Muscle of back (tissue), 13 donors: ENCODE measurements around the gene TNNC2. TPM values are rescaled to one million over a fixed set of nuclear protein-coding genes. Genes with fewer than 3 reads are reported as not detected.
A peak's percentile ranks its signal among the peaks of the same experiment; 100 is the strongest.
"Not testable (repeated sequence)": the region's sequence is repeated elsewhere in the genome, so short reads cannot be mapped to it uniquely, and the experiment has no call there.

Source experiments
- DNase-seq, 3 donors: peaks; one replicate each; pipeline versions ENCODE4 v3.0.0 to v3.0.0-alpha.2; 2013
- long read RNA-seq, 9 donors: transcript quantifications; one replicate each; lab custom pipeline, GENCODE V29; 2026
- polyA plus RNA-seq, 10 donors: library from polyadenylated mRNA; unstranded; fragments of 120-200 nt; gene quantifications; one replicate each; pipeline ENCODE4 v1.2.1, GENCODE V29; 2013; ENCODE audit not compliant: insufficient read length in 10 of 10

TNNC2 gene
- 1,000 to 10,000 TPM; 3,292 to 7,026 (median 6,344) TPM for polyA plus RNA-seq
- long read RNA-seq, donor 1, transcript TNNC2-201 (6 exons, 710 nt), result major isoform, 5,857 of 11,857 reads
- long read RNA-seq, donor 1, partial matches to known transcripts, result 5,043 of 11,857 reads
- long read RNA-seq, donor 1, other reads (novel, unspliced or antisense), result 957 of 11,857 reads
- long read RNA-seq, donor 2, transcript TNNC2-201 (6 exons, 710 nt), result major isoform, 5,896 of 11,089 reads
- long read RNA-seq, donor 2, partial matches to known transcripts, result 4,429 of 11,089 reads
- long read RNA-seq, donor 2, other reads (novel, unspliced or antisense), result 764 of 11,089 reads
- long read RNA-seq, donor 3, partial matches to known transcripts, result 0 of 1 reads
- long read RNA-seq, donor 3, other reads (novel, unspliced or antisense), result 0 of 1 reads
- long read RNA-seq, donor 4, transcript TNNC2-201 (6 exons, 710 nt), result major isoform, 3,808 of 8,521 reads
- long read RNA-seq, donor 4, partial matches to known transcripts, result 4,060 of 8,521 reads
- long read RNA-seq, donor 4, other reads (novel, unspliced or antisense), result 653 of 8,521 reads
- long read RNA-seq, donor 5, transcript TNNC2-201 (6 exons, 710 nt), result major isoform, 6,387 of 10,748 reads
- long read RNA-seq, donor 5, partial matches to known transcripts, result 3,574 of 10,748 reads
- long read RNA-seq, donor 5, other reads (novel, unspliced or antisense), result 787 of 10,748 reads
- long read RNA-seq, donor 6, transcript TNNC2-201 (6 exons, 710 nt), result major isoform, 5,836 of 12,269 reads
- long read RNA-seq, donor 6, partial matches to known transcripts, result 5,681 of 12,269 reads
- long read RNA-seq, donor 6, other reads (novel, unspliced or antisense), result 752 of 12,269 reads
- long read RNA-seq, donor 7, transcript TNNC2-201 (6 exons, 710 nt), result major isoform, 3,512 of 7,608 reads
- long read RNA-seq, donor 7, partial matches to known transcripts, result 3,531 of 7,608 reads
- long read RNA-seq, donor 7, other reads (novel, unspliced or antisense), result 565 of 7,608 reads
- long read RNA-seq, donor 8, transcript TNNC2-201 (6 exons, 710 nt), result major isoform, 1,969 of 4,222 reads
- long read RNA-seq, donor 8, partial matches to known transcripts, result 2,059 of 4,222 reads
- long read RNA-seq, donor 8, other reads (novel, unspliced or antisense), result 194 of 4,222 reads
- long read RNA-seq, donor 9, transcript TNNC2-201 (6 exons, 710 nt), result major isoform, 929 of 1,557 reads
- long read RNA-seq, donor 9, partial matches to known transcripts, result 534 of 1,557 reads
- long read RNA-seq, donor 9, other reads (novel, unspliced or antisense), result 94 of 1,557 reads

DNA sequence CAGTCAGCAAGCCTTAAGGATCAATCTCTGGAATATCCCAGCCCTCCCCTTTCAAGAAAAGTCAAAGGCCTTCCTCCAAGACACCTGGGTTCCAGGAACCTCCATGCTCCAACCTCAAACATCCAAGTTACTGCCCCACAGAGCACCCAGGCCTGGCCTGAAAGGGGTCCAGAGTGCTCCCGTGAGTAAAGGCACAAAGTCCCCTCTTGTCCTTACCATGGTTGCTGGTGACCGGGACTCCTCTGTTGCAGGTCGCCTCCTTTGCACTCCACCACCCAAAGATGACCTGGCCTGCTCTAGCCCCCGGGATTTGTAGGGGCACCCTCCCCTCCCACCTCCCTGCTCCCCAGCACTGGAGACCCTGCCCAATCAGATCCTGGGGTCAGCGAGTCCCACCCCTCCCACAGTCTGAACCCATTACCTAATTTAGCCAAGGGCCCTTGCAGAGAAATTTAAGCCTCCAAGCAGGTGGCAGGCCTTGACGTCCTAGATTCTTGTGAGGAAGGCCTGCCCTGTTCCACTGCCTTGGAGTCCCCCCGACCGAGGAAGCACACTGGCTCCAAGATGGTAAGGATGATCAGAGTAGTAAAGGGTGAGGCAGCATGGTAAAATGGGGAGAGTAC is at the start of gene TNNC2:
Gene TNNC2, minus strand, starts transcription at position 283 of the 623 bp plus-strand sequence. Its CDS starts 64 bp downstream, at position 219.
- peak in 2 of 3 donors; percentile 46 to 71 for DNase-seq

DNA sequence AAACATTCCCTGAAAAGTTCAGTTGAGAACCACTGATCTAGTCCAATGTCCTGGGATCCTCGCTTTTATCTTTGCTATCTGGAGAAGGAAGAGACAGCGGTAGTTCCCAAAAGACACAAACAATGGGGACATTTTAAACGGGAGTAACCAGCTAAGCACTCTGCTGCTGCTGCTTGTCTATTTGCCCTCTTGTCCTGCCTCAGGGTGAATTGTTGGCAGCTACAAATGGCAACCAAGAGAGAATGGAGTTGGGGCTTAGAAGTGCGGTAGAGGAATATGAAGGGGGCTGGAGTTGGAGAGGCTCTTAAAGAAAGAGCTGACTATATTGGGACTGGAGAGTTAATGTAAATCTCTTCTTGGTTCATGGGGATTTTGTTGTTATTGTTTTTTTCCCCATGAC is 47.5 kb upstream of the TNNC2 start:
- DNase-seq, result no peak

GRCh38 chr20:45874104-45874481 is 47.0 kb upstream of the TNNC2 start:
- not testable (repeated sequence) for DNase-seq

DNA sequence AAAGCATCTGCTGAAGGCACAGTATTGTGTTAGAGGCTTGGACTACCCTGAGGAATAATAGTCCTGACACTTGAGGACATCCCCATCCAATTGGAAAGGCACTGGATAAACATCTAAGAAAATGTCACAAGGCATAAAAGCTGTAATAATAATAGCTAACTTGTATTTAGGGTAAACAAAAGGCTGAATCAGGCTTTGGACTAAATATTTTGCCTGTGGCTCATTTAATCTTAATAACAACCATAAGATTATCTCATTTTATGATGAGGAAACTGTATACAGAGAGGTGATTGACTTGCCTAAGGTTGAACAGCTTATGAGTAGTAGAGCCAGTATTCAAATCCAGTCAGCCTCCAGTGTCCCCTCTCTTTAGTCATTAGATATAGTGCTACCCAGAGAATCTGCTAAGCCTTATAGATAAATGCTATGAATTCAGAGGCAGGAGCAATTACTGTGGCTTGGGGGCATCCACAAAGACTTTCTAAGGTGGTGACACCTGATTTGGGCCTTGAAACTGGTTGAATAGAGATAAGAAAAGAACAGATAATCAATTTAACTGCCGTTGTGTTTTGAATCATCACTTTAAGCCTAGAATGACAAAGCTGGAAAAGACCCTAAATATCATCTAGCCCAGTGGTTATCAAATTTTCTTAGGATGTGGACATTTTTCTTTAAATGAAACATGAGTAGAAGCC is 46.4 kb upstream of the TNNC2 start:
- DNase-seq, result no peak

DNA sequence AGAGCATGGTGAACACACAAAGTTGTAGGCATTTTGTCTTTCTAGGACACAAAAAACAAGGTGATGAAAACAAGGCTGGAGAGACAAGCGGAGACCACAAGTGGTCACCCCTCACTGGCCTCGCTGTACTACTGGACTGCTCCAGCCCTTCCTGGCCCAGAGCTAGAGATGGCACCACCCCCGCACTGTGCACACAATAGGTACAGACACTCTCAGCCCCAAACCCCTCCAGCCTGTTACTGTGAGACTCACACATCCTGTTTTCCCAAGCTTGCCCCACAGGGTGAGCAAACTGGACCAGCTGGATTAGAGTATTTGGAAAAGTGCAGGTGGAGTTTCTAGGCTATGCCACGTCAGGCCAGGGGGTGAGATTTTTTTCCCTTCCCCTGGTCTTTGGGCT is 45.5 kb upstream of the TNNC2 start:
- DNase-seq, result no peak

DNA sequence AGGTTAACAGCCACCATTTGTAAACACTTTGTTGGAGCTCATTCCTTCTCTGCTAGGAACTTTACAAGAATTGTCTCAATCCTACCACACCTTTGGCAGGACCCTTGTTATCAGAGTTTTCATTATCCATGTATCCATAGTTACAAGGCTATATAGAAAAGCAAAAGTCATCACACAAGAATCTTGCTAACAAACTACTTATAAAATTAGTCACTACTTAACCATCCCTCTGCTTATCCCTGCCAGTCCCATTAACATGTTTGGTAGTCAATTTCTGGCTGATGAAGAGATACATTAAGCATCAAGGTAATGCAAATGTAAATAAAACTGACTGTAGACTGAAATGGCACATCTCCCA is 40.7 kb upstream of the TNNC2 start:
- peak in 1 of 3 donors; percentile 38 for DNase-seq

GRCh38 chr20:45867136-45867818 is 40.2 kb upstream of the TNNC2 start:
- DNase-seq, result no peak

- DNase-seq, result no peak
These were observed 39.3 kb upstream of the TNNC2 start for GRCh38 chr20:45866454-45866853.

- no peak for DNase-seq
These were observed 36.7 kb upstream of the TNNC2 start for GRCh38 chr20:45863543-45864470.

DNA sequence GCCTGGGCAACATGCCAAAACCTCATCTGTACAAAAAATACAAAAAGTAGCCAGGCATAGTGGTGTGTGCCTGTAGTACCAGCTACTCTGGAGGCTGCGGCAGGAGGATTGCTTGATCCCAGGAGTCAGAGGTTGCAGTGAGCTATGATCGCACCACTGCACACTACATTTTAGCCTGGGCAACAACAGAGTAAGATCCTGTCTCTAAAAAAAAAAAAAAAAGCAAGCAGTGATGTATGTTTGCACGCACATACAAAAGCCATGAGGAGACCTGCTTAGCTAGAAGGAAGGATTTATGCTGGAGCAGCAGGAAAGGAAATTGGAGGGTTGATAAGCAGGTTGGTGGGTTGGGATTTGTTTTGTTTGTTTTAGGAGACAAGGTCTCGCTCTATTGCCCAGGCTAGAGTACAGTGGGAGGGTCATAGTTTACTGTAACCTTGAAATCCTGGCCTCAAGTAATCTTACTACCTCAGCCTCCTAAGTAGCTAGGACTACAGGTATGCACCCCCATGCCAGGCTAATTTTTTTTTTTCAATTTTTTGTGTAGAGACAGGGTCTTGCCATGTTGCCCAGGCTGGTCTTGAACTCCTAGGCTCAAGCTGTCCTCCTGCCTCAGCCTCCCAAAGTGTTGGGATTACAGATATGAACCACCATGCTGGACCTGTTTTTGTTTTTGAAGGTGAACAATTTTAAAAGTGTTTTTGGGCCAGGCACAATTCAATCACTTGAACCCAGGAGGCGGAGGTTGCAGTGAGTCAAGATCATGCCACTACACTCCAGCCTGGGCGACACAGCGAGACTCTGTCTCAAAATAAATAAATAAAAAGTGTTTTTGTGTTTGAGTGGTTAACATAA is 34.3 kb upstream of the TNNC2 start:
- no peak for DNase-seq

- DNase-seq, result no peak
These were observed 33.6 kb upstream of the TNNC2 start for GRCh38 chr20:45860560-45861220.

DNA sequence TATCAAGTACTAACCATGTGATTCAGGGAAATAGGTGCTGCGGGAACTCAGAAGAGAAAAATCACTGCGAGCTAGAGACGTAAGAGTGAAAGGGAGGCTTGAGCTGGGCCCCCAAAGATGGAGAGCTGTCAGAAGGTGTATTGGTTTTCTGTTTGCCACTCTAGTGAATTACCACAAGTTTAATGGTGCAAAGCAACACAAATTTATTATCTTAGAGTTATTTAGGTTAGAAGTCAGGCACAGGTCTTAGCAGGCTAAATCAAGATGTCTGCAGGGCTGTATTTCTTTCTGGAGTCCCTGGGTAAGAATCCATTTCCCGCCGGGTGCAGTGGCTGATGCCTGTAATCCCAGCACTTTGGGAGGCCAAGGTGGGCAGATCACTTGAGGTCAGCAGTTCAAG is 32.8 kb upstream of the TNNC2 start:
- no peak for DNase-seq

DNA sequence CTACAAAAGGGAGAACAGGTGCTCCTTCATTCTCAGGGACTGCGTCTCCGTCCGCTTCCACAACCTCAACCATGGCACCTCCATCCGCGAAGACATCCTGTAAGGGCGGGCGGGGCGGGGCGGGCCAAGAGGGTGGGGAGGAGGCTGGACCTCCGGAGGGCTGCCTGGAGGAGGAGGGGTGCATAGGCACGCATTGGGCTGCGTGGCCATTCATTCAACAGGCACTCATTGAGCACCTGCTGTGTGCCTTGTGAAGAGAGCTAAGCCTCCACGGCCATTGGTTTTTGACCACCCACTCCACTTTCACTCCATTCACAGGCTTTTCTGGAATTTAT is 30.7 kb upstream of the TNNC2 start:
- DNase-seq, result no peak

- peak; percentile 100 for DNase-seq
These were observed 30.2 kb upstream of the TNNC2 start, which contains the start of the genes ACOT8 and ZSWIM3 for GRCh38 chr20:45857114-45857881. Gene ACOT8, minus strand, starts transcription at chr20:45857392. Its CDS starts 77 bp downstream, at chr20:45857315. Gene ZSWIM3, plus strand, starts transcription at chr20:45857614. Its CDS starts 212 bp downstream, at chr20:45857826.

DNA sequence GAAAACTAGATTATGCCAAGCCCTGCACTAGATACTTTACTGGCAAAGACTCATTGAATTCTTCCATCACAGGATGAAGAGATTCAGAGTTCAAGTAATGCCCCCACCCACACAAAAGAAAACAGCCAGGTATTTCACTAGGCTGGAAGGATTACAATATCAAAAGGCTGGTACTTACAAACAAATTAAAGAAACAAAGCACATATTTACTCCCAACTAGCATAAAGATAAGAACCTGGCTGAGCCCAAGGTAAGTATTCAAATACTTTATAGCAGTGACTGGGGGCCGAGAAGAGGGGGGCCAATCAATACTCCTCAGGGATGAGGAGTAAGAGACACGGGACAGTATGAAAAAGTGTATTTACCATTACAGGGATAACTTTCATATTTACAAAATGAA is 26.4 kb upstream of the TNNC2 start:
- DNase-seq, result no peak

GRCh38 chr20:45852326-45852725 is 25.2 kb upstream of the TNNC2 start:
- no peak for DNase-seq

DNA sequence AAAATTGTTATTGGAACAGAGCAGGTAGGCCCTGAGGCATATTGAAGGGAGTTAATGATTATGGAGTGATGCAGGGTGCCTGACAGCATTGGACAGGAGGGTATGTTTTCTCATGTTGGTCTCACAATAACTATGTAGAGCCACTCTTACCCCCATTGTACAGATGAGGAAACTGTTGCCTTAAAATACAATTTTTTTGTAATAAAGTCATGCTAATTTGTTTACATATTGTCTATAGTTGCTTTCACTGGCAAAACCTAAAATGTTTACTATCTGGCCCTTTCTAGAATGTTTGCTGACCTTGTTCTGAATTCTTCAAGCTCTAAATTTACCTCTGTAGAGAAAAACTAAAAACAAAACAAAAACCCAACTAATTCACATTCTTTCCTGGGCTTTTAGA is 24.4 kb upstream of the TNNC2 start:
- no peak for DNase-seq
